Neural cell (in vitro differentiated cells): Measurements from ENCODE around the gene GPRC6A.

Experiments used
- CTCF ChIP-seq: fragments of 450-650 bp; IDR thresholded peaks from 2 replicates; pipeline ENCODE4 v1.5.1; 2014; ENCODE audit warnings: antibody characterized with exemption, mild to moderate bottlenecking, moderate library complexity; ENCODE audit not compliant: poor library complexity, severe bottlenecking
- EP300 ChIP-seq: fragments of 450-650 bp; conservative IDR thresholded peaks from 2 replicates; pipeline ENCODE4 v1.6.1; 2014; ENCODE audit warnings: antibody characterized with exemption, mild to moderate bottlenecking, moderate library complexity; ENCODE audit not compliant: poor library complexity, severe bottlenecking
- EZH2 ChIP-seq: fragments of 200-600, 300-800 bp; shearing (Covaris generic), sonication (generic); IDR thresholded peaks from 2 replicates; pipeline ENCODE4 v1.6.1; 2014; ENCODE audit warnings: antibody characterized with exemption, low read length, borderline replicate concordance, mild to moderate bottlenecking; ENCODE audit not compliant: insufficient read depth, poor library complexity, severe bottlenecking
- MXI1 ChIP-seq: fragments of 450-650 bp; conservative IDR thresholded peaks from 2 replicates; pipeline ENCODE4 v1.6.1; 2014; ENCODE audit warnings: antibody characterized with exemption, mild to moderate bottlenecking; ENCODE audit not compliant: poor library complexity, severe bottlenecking
- POLR2AphosphoS5 ChIP-seq: IDR thresholded peaks from 2 replicates; pipeline ENCODE4 v1.6.1; 2012
- RAD21 ChIP-seq: fragments of 450-650 bp; conservative IDR thresholded peaks from 2 replicates; pipeline ENCODE4 v1.6.1; 2014; ENCODE audit warnings: antibody characterized with exemption, mild to moderate bottlenecking, moderate library complexity
- REST ChIP-seq: IDR thresholded peaks from 2 replicates; pipeline ENCODE4 v1.6.1; 2012; ENCODE audit warnings: borderline replicate concordance
- SMC3 ChIP-seq: fragments of 450-650 bp; conservative IDR thresholded peaks from 2 replicates; pipeline ENCODE4 v1.6.1; 2014; ENCODE audit warnings: antibody characterized with exemption, mild to moderate bottlenecking, moderate library complexity; ENCODE audit not compliant: poor library complexity
- TAF1 ChIP-seq: IDR thresholded peaks from 2 replicates; pipeline ENCODE4 v1.6.1; 2012; ENCODE audit warnings: low read depth

GRCh38 chr6:116842459-116842858 is 13.6 kb upstream of the GPRC6A start:
- TF ChIP-seq CTCF (no peak), EP300 (no peak), POLR2AphosphoS5 (no peak), RAD21 (no peak), REST (no peak), SMC3 (no peak), EZH2 (no peak), TAF1 (no peak), MXI1 (no peak)
